OCI-LY7 (cell line): ENCODE measurements around the gene MAPK6.

Source experiments
- CTCF ChIP-seq: fragments of 200-600 bp; sonication (generic); conservative IDR thresholded peaks from 2 replicates; pipeline ENCODE4 v1.5.1; 2014; ENCODE audit warnings: mild to moderate bottlenecking, antibody characterized with exemption, low read length, moderate library complexity, mixed read lengths
- EZH2phosphoT487 ChIP-seq: fragments of 200-600 bp; sonication (generic); IDR thresholded peaks from 2 replicates; pipeline ENCODE4 v1.6.1; 2018; ENCODE audit warnings: low read depth, borderline replicate concordance, mild to moderate bottlenecking, mixed run types, antibody characterized with exemption, low read length, moderate library complexity, mixed read lengths

GRCh38 chr15:51982013-51982769 lies 36.8 kb upstream of the MAPK6 start:
- TF ChIP-seq CTCF (peak; percentile 93), EZH2phosphoT487 (no peak)
